Type B pancreatic cell (in vitro differentiated cells): ENCODE data around the gene DQX1. TPM values are rescaled to one million over a fixed set of nuclear protein-coding genes. Genes with fewer than 3 reads are reported as not detected.
A peak's percentile ranks its signal among the peaks of the same experiment; 100 is the strongest.

Source experiments
- DNase-seq: peaks from one replicate; pipeline ENCODE4 v3.0.0; 2021; ENCODE audit warnings: mixed read lengths; ENCODE audit not compliant: unreplicated experiment; ENCODE audit errors: extremely low spot score
- H3K27ac Mint-ChIP-seq: 2 replicates; pipeline ENCODE4 v1.8.0; 2021; ENCODE audit warnings: mild to moderate bottlenecking, mixed read lengths
- H3K27me3 Mint-ChIP-seq: 2 replicates; pipeline ENCODE4 v1.8.0; 2021; ENCODE audit warnings: mixed read lengths
- H3K36me3 Mint-ChIP-seq: 2 replicates; pipeline ENCODE4 v1.8.0; 2021; ENCODE audit warnings: mixed read lengths
- H3K4me1 Mint-ChIP-seq: one replicate; pipeline ENCODE4 v1.8.0; 2021; ENCODE audit warnings: mixed read lengths; ENCODE audit not compliant: unreplicated experiment
- H3K4me3 Mint-ChIP-seq: 2 replicates; pipeline ENCODE4 v1.8.0; 2021; ENCODE audit warnings: mild to moderate bottlenecking, mixed read lengths
- H3K9me3 Mint-ChIP-seq: 2 replicates; pipeline ENCODE4 v1.8.0; 2021; ENCODE audit warnings: mixed read lengths
- total RNA-seq: library from RNA; stranded (reverse); gene quantifications from 2 replicates; pipeline ENCODE4 v1.2.1, GENCODE V29; 2021; ENCODE audit warnings: low replicate concordance
- TF ChIP-seq, protein P1 (sequence below): fragments of 200-600 bp; sonication (generic); conservative IDR thresholded peaks from 2 replicates; pipeline ENCODE4 v1.5.0; 2021; ENCODE audit warnings: antibody characterized with exemption, mild to moderate bottlenecking

The DQX1 gene
- total RNA-seq, 1 donor from 2014 or later: 1.4 TPM

DNA sequence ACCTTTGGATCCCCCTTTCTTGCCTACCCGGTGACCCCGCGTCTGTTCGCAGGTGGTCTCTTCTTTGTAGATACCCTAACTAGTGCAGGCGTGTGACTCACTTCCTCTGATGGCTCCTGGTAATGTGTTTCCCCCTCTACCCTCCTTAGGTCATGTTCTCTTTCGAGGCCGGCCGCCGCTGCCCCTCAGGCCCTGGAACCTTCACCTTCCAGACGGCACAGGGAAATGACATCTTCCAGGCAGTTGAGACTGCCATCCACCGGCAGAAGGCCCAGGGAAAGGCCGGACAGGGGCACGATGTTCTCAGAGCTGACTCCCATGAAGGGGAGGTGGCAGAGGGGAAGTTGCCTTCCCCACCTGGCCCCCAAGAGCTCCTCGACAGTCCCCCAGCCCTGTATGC lies 30.1 kb upstream of the DQX1 start:
- H3K4me1 Mint-ChIP-seq: peaks cover 8% of the 10 kb centered on the region
- H3K27me3 Mint-ChIP-seq: peaks cover 69% of the 10 kb centered on the region
- H3K36me3 Mint-ChIP-seq: no peaks in the 10 kb centered on the region
- no peaks in the 10 kb centered on the region for H3K9me3 Mint-ChIP-seq
- H3K4me3 Mint-ChIP-seq: peak overlapping the region; percentile 91
- DNase-seq: no peak
- TF ChIP-seq, protein P1, sequence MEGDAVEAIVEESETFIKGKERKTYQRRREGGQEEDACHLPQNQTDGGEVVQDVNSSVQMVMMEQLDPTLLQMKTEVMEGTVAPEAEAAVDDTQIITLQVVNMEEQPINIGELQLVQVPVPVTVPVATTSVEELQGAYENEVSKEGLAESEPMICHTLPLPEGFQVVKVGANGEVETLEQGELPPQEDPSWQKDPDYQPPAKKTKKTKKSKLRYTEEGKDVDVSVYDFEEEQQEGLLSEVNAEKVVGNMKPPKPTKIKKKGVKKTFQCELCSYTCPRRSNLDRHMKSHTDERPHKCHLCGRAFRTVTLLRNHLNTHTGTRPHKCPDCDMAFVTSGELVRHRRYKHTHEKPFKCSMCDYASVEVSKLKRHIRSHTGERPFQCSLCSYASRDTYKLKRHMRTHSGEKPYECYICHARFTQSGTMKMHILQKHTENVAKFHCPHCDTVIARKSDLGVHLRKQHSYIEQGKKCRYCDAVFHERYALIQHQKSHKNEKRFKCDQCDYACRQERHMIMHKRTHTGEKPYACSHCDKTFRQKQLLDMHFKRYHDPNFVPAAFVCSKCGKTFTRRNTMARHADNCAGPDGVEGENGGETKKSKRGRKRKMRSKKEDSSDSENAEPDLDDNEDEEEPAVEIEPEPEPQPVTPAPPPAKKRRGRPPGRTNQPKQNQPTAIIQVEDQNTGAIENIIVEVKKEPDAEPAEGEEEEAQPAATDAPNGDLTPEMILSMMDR: no peak
- H3K27ac Mint-ChIP-seq: no peak overlapping the region

DNA sequence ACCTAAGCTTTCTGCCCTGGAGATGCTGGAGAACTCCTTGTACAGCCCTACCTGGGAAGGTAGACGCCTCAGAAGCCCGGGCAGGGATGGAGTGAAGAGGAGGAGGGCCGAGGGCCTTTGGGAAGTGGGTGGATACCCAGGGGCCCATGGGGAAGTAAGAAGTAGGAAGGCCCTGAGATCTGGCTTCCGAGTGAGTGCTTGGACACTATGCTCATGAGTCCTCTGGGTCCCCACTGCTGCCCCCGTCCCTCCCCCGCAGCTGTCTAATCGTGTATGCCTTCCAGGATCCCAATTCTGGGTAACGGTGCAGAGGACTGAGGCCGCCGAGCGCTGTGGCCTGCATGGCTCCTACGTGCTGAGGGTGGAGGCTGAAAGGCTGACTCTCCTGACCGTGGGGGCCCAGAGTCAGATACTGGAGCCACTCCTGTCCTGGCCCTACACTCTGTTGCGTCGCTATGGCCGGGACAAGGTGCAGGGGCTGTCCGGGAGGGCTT lies 29.6 kb upstream of the DQX1 start:
- H3K9me3 Mint-ChIP-seq: no peaks in the 10 kb centered on the region
- peak overlapping the region; percentile 88 for H3K27ac Mint-ChIP-seq
- peaks cover 8% of the 10 kb centered on the region for H3K4me1 Mint-ChIP-seq
- peak overlapping the region; percentile 91 for H3K4me3 Mint-ChIP-seq
- TF ChIP-seq, protein P1: no peak
- DNase-seq: no peak
- H3K36me3 Mint-ChIP-seq: no peaks in the 10 kb centered on the region
- H3K27me3 Mint-ChIP-seq: peaks cover 65% of the 10 kb centered on the region

DNA sequence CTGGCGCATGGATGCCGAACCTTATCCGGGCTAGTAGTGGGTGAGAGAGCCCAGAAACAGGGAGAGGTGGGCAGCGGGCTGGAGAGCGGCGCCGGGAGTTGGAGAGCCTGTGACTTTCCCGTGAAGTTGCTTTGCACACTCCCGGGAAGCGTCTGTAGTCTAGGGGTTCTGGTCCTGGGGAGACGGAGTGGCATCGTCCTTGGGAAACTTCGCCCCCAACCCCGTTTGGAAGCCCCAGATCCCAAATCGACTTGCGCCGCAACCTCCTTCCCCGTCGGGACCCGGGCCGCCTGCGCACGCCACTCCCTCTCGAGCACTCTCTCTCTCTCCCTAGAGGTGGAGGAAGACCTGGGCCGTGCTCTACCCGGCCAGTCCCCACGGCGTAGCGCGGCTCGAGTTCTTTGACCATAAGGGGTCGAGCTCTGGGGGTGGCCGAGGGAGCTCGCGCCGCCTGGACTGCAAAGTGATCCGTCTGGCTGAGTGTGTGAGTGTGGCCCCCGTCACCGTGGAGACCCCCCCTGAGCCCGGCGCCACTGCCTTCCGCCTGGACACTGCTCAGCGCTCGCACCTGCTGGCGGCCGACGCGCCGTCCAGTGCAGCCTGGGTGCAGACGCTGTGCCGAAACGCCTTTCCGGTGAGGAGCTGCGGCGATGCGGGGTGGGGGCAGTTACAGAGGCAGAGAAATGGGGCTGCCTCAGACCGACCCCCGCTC lies 28.9 kb upstream of the DQX1 start:
- Mint-ChIP-seq H3K36me3 (no peaks in the 10 kb centered on the region), H3K9me3 (no peaks in the 10 kb centered on the region), H3K4me3 (peak overlapping the region; percentile 91), H3K27me3 (peaks cover 58% of the 10 kb centered on the region), H3K4me1 (peaks cover 8% of the 10 kb centered on the region), H3K27ac (peak overlapping the region; percentile 88)
- no peak for DNase-seq
- TF ChIP-seq, protein P1: peak; percentile 32

DNA sequence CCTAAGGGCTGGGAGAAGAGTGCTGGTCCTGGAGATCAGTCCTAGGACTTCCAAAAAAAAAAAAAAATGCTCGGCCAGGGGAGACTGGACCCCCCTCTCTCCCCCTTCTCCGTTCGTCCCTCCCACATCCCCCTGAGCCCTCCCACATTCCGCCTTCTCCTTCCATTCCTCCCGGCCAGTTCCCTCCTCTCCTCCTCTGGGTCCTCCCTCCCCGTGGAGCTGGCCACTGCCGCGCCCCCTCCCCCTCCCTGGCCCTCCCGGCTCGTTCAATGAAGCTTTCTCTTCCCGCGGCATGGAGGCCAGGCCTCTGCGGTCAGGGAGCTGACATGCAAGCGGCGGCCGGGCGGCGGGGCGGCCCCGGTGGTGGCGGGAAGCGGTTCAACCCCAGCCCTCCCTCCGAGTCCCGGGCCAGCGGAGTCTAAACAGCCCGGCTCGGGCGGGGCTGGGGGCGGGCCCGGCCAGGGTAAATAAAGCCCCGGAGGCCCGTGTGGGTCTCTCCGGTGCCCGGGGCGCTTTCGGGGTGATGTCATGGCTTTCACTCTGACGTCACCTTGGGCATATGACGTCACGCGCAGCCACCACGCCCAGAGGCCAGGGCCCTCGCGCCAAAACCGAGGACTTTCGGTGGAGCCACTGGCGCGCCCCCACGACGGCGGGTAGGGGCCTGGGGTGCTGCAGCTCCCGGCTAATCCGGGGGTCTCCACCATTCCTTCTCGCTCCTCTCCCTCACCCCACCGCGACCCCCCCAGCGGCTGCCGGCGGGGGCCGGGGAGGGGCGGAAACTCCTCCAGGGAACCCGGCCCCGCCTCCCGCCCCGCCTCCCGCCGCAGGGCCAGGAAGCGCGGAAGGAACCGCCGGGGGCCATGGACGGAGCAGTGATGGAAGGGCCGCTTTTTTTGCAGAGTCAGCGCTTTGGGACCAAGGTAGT lies 28.1 kb upstream of the DQX1 start, which contains the start of the genes DOK1 and LOXL3:
TSS of gene DOK1 (plus strand) at position 829 of the 928 bp plus-strand sequence. CDS start at position 864, 35 bp downstream.
TSS of gene LOXL3 (minus strand) at position 51 of the 928 bp plus-strand sequence. CDS start 1,308 bp downstream, outside the sequence.
- peaks cover 53% of the 10 kb centered on the region for H3K27me3 Mint-ChIP-seq
- no peaks in the 10 kb centered on the region for H3K36me3 Mint-ChIP-seq
- no peaks in the 10 kb centered on the region for H3K9me3 Mint-ChIP-seq
- peak within 1 kb of the TSS; percentile 95 for H3K4me3 Mint-ChIP-seq
- TF ChIP-seq, protein P1: no peak
- peaks cover 11% of the 10 kb centered on the region for H3K4me1 Mint-ChIP-seq
- DNase-seq: peak; percentile 86
- peak within 1 kb of the TSS; percentile 88 for H3K27ac Mint-ChIP-seq

DNA sequence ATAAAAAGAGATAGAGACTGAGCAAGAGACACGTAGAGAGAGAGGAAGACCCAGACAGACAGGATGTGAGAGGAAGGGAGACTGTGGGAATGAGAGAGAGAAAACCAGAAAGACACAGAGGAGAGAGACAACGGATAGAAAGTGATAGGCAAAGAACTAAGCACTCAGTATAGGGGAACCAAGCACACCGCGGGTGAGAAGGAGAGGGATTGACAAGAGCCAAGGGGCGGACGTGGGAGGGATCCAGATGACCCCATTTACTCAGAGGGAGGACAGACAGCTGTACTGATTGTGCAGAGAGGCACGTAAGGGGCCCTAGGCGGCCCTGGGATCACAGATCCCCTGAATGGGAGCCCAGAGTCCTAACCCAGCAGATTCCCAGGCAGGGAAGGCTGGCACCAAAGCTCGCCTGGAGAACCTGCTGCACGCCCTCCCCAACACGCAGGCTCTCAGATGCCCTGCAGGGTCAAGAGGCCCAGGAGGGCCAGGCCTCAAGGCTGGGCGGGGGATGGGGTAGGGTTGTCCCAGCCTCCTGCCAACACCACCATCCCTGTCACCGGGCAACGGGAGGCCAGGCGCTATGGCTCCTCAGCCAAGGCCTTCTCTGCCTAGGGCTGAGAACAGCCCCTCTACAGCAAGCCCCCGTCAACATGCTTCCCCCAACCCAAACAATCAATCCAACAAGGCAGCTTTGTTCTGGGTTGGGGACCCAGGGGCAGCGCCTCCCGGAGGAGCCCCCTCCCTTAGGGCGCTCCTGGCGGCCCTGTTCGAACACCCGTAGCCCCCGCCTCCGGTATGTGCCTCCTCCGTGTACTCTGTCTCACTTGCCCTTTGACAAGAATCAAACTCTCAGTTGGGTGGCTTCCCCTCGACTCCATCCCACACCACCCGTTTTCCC lies 27.1 kb upstream of the DQX1 start:
- H3K27ac Mint-ChIP-seq: peak overlapping the region; percentile 88
- peak overlapping the region; percentile 95 for H3K4me3 Mint-ChIP-seq
- H3K9me3 Mint-ChIP-seq: no peaks in the 10 kb centered on the region
- peaks cover 47% of the 10 kb centered on the region for H3K27me3 Mint-ChIP-seq
- H3K36me3 Mint-ChIP-seq: no peaks in the 10 kb centered on the region
- DNase-seq: no peak
- TF ChIP-seq, protein P1: no peak
- peaks cover 16% of the 10 kb centered on the region for H3K4me1 Mint-ChIP-seq
